HepG2 (cell line): ENCODE results near the gene USP30. TPM values are rescaled to one million over a fixed set of nuclear protein-coding genes. Genes with fewer than 3 reads are reported as not detected.

ENCODE experiments used
- ASH2L ChIP-seq: fragments of 300-600, 200-600 bp; sonication (generic); IDR thresholded peaks from 2 replicates; pipeline ENCODE4 v1.7.0; 2017; ENCODE audit warnings: low read depth, mild to moderate bottlenecking, moderate library complexity, mixed read lengths, low read length; ENCODE audit not compliant: insufficient read length
- ATF1 ChIP-seq: IDR thresholded peaks from 2 replicates; pipeline ENCODE4 v1.6.1; 2016; ENCODE audit warnings: mild to moderate bottlenecking, control low read depth
- CHD2 ChIP-seq: IDR thresholded peaks from 2 replicates; pipeline ENCODE4 v1.6.1; 2011; ENCODE audit warnings: low read depth, low read length, improper control_type of control experiment
- FOXO1 ChIP-seq: sonication (generic); formaldehyde crosslinking; IDR thresholded peaks from 2 replicates; pipeline ENCODE4 v1.4.0; 2020; ENCODE audit warnings: missing genetic modification reagents
- HOXA9 ChIP-seq: sonication (generic); formaldehyde crosslinking; IDR thresholded peaks from 2 replicates; pipeline ENCODE4 v1.8.1; 2022; ENCODE audit warnings: missing genetic modification reagents, mild to moderate bottlenecking, moderate library complexity, borderline replicate concordance
- KMT2B ChIP-seq: IDR thresholded peaks from 2 replicates; pipeline ENCODE4 v1.6.1; 2016; ENCODE audit warnings: missing genetic modification reagents, missing compliant biosample characterization
- PAX8 ChIP-seq: sonication (generic); formaldehyde crosslinking; IDR thresholded peaks from 2 replicates; pipeline ENCODE4 v1.8.0; 2022; ENCODE audit warnings: mild to moderate bottlenecking, missing genetic modification reagents, borderline replicate concordance
- POLR2G ChIP-seq: fragments of 200-400 bp; formaldehyde crosslinking; IDR thresholded peaks from 2 replicates; pipeline ENCODE4 v1.6.1; 2018; ENCODE audit warnings: mild to moderate bottlenecking, low read depth, low read length, moderate library complexity
- ZNF274 ChIP-seq: sonication (generic); formaldehyde crosslinking; IDR thresholded peaks from 2 replicates; pipeline ENCODE4 v1.5.1; 2020; ENCODE audit warnings: mild to moderate bottlenecking, missing genetic modification reagents
- ZNF484 ChIP-seq: sonication (generic); formaldehyde crosslinking; IDR thresholded peaks from 2 replicates; pipeline ENCODE4 v1.5.1; 2020; ENCODE audit warnings: mild to moderate bottlenecking, low read depth, missing genetic modification reagents, borderline replicate concordance
- ZNF549 ChIP-seq: sonication (generic); formaldehyde crosslinking; IDR thresholded peaks from 2 replicates; pipeline ENCODE4 v1.5.0; 2020; ENCODE audit warnings: missing genetic modification reagents
- ZNF841 ChIP-seq: sonication (generic); formaldehyde crosslinking; IDR thresholded peaks from 2 replicates; pipeline ENCODE4 v1.8.1; 2023; ENCODE audit warnings: missing genetic modification reagents, borderline replicate concordance
- polyA plus RNA-seq, 8 experiments: library from polyadenylated mRNA; depleted of rRNA in 3 of 8; stranded (reverse) in 7 of 8; unstranded in 1 of 8; fragments of >200 nt; fragmentation: Illumina TruSeq in 4 of 8; extraction: Trizol in 4 of 8; gene quantifications; 2 replicates each; pipeline versions ENCODE4 v1.2.1 to v1.2.3, GENCODE V29; 2011 to 2016; ENCODE audit warnings: low read depth in 4 of 8, missing spikeins in 1 of 8, mixed read lengths in 1 of 8; ENCODE audit not compliant: insufficient read depth in 1 of 8
- total RNA-seq, 5 experiments: library from RNA; depleted of rRNA; stranded (reverse); fragments of >200 nt; fragmentation: Illumina TruSeq; extraction: Trizol; gene quantifications; 2 replicates each; pipeline ENCODE4 v1.2.3, GENCODE V29; 2016; ENCODE audit warnings: low read depth in 1 of 5
- TF ChIP-seq, protein P1 (sequence below): sonication (generic); formaldehyde crosslinking; conservative IDR thresholded peaks from 2 replicates; pipeline ENCODE4 v1.4.0; 2020; ENCODE audit warnings: mild to moderate bottlenecking, missing genetic modification reagents, moderate library complexity
- TF ChIP-seq, protein P2 (sequence below): sonication (generic); formaldehyde crosslinking; conservative IDR thresholded peaks from 2 replicates; pipeline ENCODE4 v1.8.0; 2022; ENCODE audit warnings: low read depth, missing genetic modification reagents
- TF ChIP-seq, protein P3 (sequence below): sonication (generic); formaldehyde crosslinking; IDR thresholded peaks from 2 replicates; pipeline ENCODE4 v1.5.0; 2020; ENCODE audit warnings: missing genetic modification reagents
- TF ChIP-seq, protein P4 (sequence below): IDR thresholded peaks from 2 replicates; pipeline ENCODE4 v1.6.1; 2016; ENCODE audit warnings: control low read depth
- TF ChIP-seq, protein P5 (sequence below): sonication (generic); formaldehyde crosslinking; IDR thresholded peaks from 2 replicates; pipeline ENCODE4 v1.8.0; 2022; ENCODE audit warnings: missing genetic modification reagents, mild to moderate bottlenecking, borderline replicate concordance

USP30 gene
- total and polyA plus RNA-seq, 2 of the 13 experiments (the other 11 are each of a cell fraction or from before 2014, with no cell fraction given), result 11.2 to 20.8 TPM

DNA sequence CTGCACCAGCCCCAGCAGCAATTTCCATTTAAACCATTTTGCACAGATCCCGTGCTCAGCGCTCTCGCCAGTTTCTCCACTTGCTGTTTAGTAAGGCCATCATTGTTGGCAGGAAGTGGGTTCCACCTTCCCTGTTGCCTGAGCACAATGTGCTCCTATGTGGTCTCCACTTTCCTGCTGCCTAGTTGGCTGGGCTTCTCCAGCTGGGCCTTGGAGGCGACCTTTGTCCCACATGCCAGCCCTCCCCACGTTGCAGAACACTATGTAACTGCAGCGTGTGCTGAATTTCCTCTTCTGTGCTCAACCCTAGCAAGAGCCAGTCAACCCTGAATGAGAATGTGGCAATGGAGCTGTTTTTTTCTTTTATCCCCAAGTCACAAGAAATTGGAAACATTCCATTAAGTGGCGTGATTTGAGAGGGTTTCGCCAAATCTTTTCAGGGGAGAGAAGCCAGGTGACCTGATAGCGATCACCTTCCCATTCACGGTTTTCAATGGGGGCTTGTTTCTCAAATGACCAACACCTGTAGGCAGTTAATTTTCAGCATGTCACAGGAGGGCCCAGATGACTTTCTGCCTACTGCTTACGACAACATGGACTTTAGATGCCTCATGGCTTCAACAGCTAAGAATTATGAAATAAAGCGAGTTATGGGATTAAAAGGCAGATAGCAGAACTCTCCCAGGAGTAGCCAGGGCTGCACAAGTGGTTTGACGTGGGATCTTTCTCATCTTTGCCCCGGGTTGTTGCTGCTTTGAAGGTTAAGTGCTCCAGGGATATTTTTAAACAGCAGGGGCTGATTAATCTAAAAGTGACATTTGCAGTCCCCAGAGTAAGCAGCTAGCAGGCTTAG is 63.6 kb downstream of the USP30 start, which contains the start of gene ACACB (continued):
- TF ChIP-seq, protein P1, sequence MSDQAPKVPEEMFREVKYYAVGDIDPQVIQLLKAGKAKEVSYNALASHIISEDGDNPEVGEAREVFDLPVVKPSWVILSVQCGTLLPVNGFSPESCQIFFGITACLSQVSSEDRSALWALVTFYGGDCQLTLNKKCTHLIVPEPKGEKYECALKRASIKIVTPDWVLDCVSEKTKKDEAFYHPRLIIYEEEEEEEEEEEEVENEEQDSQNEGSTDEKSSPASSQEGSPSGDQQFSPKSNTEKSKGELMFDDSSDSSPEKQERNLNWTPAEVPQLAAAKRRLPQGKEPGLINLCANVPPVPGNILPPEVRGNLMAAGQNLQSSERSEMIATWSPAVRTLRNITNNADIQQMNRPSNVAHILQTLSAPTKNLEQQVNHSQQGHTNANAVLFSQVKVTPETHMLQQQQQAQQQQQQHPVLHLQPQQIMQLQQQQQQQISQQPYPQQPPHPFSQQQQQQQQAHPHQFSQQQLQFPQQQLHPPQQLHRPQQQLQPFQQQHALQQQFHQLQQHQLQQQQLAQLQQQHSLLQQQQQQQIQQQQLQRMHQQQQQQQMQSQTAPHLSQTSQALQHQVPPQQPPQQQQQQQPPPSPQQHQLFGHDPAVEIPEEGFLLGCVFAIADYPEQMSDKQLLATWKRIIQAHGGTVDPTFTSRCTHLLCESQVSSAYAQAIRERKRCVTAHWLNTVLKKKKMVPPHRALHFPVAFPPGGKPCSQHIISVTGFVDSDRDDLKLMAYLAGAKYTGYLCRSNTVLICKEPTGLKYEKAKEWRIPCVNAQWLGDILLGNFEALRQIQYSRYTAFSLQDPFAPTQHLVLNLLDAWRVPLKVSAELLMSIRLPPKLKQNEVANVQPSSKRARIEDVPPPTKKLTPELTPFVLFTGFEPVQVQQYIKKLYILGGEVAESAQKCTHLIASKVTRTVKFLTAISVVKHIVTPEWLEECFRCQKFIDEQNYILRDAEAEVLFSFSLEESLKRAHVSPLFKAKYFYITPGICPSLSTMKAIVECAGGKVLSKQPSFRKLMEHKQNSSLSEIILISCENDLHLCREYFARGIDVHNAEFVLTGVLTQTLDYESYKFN (CRISPR knock-in tag), result peak; percentile 87
- TF ChIP-seq CHD2, result no peak
- TF ChIP-seq ZNF484 (CRISPR knock-in tag), result no peak
- TF ChIP-seq POLR2G, result peak; percentile 87
- TF ChIP-seq, protein P2, sequence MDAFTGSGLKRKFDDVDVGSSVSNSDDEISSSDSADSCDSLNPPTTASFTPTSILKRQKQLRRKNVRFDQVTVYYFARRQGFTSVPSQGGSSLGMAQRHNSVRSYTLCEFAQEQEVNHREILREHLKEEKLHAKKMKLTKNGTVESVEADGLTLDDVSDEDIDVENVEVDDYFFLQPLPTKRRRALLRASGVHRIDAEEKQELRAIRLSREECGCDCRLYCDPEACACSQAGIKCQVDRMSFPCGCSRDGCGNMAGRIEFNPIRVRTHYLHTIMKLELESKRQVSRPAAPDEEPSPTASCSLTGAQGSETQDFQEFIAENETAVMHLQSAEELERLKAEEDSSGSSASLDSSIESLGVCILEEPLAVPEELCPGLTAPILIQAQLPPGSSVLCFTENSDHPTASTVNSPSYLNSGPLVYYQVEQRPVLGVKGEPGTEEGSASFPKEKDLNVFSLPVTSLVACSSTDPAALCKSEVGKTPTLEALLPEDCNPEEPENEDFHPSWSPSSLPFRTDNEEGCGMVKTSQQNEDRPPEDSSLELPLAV (CRISPR knock-in tag), result no peak
- TF ChIP-seq, protein P3, sequence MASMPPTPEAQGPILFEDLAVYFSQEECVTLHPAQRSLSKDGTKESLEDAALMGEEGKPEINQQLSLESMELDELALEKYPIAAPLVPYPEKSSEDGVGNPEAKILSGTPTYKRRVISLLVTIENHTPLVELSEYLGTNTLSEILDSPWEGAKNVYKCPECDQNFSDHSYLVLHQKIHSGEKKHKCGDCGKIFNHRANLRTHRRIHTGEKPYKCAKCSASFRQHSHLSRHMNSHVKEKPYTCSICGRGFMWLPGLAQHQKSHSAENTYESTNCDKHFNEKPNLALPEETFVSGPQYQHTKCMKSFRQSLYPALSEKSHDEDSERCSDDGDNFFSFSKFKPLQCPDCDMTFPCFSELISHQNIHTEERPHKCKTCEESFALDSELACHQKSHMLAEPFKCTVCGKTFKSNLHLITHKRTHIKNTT (CRISPR knock-in tag), result no peak
- TF ChIP-seq KMT2B, result peak; percentile 66
- peak; percentile 62; the same call in 1 of the 2 replicates for TF ChIP-seq ZNF274
- TF ChIP-seq PAX8, result no peak
- peak; percentile 90 for TF ChIP-seq ASH2L
- peak; percentile 54 for TF ChIP-seq FOXO1 (CRISPR knock-in tag)
- TF ChIP-seq, protein P4, sequence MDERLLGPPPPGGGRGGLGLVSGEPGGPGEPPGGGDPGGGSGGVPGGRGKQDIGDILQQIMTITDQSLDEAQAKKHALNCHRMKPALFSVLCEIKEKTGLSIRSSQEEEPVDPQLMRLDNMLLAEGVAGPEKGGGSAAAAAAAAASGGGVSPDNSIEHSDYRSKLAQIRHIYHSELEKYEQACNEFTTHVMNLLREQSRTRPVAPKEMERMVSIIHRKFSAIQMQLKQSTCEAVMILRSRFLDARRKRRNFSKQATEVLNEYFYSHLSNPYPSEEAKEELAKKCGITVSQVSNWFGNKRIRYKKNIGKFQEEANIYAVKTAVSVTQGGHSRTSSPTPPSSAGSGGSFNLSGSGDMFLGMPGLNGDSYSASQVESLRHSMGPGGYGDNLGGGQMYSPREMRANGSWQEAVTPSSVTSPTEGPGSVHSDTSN (CRISPR knock-in tag), result no peak
- TF ChIP-seq ATF1 (CRISPR knock-in tag), result no peak
- TF ChIP-seq ZNF841 (CRISPR knock-in tag), result no peak
- TF ChIP-seq, protein P5, sequence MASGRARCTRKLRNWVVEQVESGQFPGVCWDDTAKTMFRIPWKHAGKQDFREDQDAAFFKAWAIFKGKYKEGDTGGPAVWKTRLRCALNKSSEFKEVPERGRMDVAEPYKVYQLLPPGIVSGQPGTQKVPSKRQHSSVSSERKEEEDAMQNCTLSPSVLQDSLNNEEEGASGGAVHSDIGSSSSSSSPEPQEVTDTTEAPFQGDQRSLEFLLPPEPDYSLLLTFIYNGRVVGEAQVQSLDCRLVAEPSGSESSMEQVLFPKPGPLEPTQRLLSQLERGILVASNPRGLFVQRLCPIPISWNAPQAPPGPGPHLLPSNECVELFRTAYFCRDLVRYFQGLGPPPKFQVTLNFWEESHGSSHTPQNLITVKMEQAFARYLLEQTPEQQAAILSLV, result no peak
- no peak for TF ChIP-seq HOXA9 (CRISPR knock-in tag)
- TF ChIP-seq ZNF549, result no peak
